Choroid plexus epithelial cell (primary cell): Measurements from ENCODE around the gene ZNF426.
"Not testable (repeated sequence)": the region's sequence is repeated elsewhere in the genome, so short reads cannot be mapped to it uniquely, and the experiment has no call there.

Experiments used
- DNase-seq: peaks from one replicate; pipeline ENCODE4 v3.0.0-alpha.2; 2010; ENCODE audit warnings: low read depth
- H3K4me3 ChIP-seq: 2 replicates; pipeline ENCODE4 v1.5.1; 2011; ENCODE audit warnings: low read depth, mild to moderate bottlenecking, control low read depth, low read length, moderate library complexity
- TF ChIP-seq, protein P1 (sequence below): conservative IDR thresholded peaks from 2 replicates; pipeline ENCODE4 v1.5.1; 2011; ENCODE audit warnings: low read depth, mild to moderate bottlenecking, control low read depth, inconsistent platforms, low read length, moderate library complexity

The ZNF426 gene

GRCh38 chr19:9538183-9539058, at the start of gene ZNF426:
Gene ZNF426 (minus strand): TSS chr19:9538645. CDS start chr19:9536232, 2,413 bp downstream.
- TF ChIP-seq, protein P1, sequence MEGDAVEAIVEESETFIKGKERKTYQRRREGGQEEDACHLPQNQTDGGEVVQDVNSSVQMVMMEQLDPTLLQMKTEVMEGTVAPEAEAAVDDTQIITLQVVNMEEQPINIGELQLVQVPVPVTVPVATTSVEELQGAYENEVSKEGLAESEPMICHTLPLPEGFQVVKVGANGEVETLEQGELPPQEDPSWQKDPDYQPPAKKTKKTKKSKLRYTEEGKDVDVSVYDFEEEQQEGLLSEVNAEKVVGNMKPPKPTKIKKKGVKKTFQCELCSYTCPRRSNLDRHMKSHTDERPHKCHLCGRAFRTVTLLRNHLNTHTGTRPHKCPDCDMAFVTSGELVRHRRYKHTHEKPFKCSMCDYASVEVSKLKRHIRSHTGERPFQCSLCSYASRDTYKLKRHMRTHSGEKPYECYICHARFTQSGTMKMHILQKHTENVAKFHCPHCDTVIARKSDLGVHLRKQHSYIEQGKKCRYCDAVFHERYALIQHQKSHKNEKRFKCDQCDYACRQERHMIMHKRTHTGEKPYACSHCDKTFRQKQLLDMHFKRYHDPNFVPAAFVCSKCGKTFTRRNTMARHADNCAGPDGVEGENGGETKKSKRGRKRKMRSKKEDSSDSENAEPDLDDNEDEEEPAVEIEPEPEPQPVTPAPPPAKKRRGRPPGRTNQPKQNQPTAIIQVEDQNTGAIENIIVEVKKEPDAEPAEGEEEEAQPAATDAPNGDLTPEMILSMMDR: no peak
- DNase-seq: peak; percentile 94
- H3K4me3 ChIP-seq: peak within 1 kb of the TSS; percentile 77

GRCh38 chr19:9586764-9587163, 48.3 kb upstream of the ZNF426 start:
- TF ChIP-seq, protein P1: peak; percentile 83
- DNase-seq: peak; percentile 81
- H3K4me3 ChIP-seq: no peak overlapping the region

DNA sequence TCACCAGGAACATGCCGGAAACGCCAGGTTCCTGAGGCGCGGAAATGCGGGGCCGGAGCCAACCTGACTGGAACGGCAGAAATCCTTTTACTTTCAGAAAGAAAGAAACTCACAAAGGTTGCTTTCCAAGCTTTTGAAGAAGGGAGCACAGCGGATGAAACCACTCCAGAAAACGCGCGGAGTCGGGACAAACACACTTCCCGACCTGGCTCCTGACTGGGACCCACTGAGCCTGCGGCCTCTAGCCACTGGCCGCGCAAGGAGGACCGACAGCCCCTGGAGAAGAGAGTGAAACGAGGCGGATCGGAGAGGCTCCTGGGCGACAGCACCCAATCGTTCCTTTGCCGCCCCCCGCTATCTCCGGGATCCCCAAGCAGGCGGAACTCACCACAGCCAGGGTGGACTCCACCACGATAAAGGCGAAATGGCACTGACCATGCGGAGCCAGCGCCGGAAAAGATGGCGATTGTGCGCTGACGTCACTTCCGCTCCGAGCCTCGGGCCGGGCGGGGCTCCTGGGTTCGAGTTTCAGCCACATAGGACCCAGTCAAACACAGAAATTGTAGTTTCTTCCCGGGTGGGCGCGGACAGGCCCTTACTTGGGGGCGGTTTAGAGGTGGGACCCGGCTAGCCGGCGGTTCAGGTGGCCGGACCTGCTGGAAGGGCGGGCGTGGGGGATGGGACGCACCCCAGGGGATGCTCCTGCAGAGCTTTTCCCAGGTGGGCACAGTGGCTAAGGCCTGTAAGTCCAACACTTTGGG, 45.8 kb upstream of the ZNF426 start, which contains the start of gene ZNF121:
Gene ZNF121, minus strand, starts transcription at position 432 of the 761 bp plus-strand sequence. CDS start 16,407 bp downstream, outside the sequence.
- TF ChIP-seq, protein P1: no peak
- peak within 1 kb of the TSS; percentile 78 for H3K4me3 ChIP-seq
- peak; percentile 78 for DNase-seq

- not testable (repeated sequence) for H3K4me3 ChIP-seq, DNase-seq
Measured at GRCh38 chr19:9582081-9582725, 43.8 kb upstream of the ZNF426 start.

DNA sequence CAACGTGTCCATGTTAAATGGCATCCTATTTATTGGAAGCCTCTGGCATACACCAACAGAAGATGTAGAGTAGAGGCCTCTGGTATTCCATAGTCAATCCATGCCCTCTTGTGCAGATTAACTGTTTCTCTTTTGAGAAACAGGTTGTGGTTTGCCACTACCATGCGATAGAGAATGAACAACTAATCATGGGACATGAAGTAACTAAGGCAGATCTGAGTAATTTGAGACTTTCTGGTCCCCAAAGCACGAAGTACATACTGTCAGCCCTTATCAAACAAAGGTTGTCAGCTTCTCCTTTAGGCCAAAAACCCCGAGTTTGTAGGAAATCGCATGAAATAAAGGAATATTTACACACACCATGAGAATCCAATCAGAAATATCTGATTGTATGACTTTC, 42.3 kb upstream of the ZNF426 start:
- DNase-seq: no peak
- TF ChIP-seq, protein P1: no peak
- no peak overlapping the region for H3K4me3 ChIP-seq

DNA sequence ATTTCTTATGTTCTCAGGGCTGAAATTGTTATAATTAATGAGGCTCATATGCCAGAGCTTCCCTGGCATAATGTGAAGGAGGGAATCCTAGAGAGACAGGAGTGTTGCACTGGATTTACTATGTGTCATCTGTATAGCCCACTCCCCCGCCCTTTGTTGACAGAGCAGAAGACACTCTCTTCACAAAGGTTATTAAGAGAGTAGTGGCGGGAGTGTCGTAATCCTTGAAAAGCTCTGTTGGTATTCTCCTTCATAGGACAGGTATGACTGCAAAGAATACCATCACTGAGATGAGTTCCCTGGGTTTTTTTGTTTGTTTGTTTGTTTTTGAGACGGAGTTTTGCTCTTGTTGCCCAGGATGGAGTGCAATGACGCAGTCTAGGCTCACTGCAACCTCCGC, 31.8 kb upstream of the ZNF426 start:
- no peak for DNase-seq
- TF ChIP-seq, protein P1: no peak
- H3K4me3 ChIP-seq: no peak overlapping the region

DNA sequence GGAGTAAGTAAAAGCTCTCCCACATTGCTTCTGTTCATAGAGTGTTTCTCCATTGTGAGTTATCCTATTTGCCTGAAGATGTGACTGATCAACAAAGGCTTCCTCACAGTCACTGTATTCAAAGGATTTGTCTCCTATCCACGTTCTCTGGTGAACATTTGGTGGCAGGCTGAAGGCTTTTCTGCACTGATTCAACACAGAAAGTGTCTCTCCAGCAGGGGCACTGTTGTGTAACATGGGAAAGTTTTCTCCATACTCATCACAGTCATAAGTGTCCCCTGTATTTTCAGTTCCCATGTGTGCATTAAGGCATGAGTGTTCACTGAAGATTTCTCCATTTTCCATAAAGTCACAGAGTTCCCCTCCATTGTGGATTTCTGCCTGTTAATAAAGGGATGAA, 28.3 kb upstream of the ZNF426 start:
- DNase-seq: no peak
- no peak overlapping the region for H3K4me3 ChIP-seq
- TF ChIP-seq, protein P1: no peak
